T-helper 2 cell treated with Interferon-gamma antibody and Interleukin-4, amounts not matched to agents 5 μg/mL and 100 μg/mL, for 36 hours (primary cell): ENCODE data around the gene CRYL1.

ENCODE experiments used
- DNase-seq: peaks from one replicate; pipeline ENCODE4 v3.0.0; 2021; ENCODE audit warnings: low spot score
- H3K27ac Mint-ChIP-seq: one replicate; pipeline ENCODE4 v1.8.0; 2021; ENCODE audit warnings: mild to moderate bottlenecking, mixed read lengths
- H3K27me3 Mint-ChIP-seq: one replicate; pipeline ENCODE4 v1.8.0; 2021; ENCODE audit warnings: low read depth, mixed read lengths
- H3K36me3 Mint-ChIP-seq: one replicate; pipeline ENCODE4 v1.8.0; 2021; ENCODE audit warnings: low read depth, mixed read lengths
- H3K4me1 Mint-ChIP-seq: one replicate; pipeline ENCODE4 v1.8.0; 2021; ENCODE audit warnings: low read depth, mixed read lengths
- H3K4me3 Mint-ChIP-seq: one replicate; pipeline ENCODE4 v1.8.0; 2022; ENCODE audit warnings: mild to moderate bottlenecking, moderate library complexity, mixed read lengths
- H3K9me3 Mint-ChIP-seq: one replicate; pipeline ENCODE4 v1.8.0; 2021; ENCODE audit warnings: mixed read lengths

CRYL1 gene

DNA sequence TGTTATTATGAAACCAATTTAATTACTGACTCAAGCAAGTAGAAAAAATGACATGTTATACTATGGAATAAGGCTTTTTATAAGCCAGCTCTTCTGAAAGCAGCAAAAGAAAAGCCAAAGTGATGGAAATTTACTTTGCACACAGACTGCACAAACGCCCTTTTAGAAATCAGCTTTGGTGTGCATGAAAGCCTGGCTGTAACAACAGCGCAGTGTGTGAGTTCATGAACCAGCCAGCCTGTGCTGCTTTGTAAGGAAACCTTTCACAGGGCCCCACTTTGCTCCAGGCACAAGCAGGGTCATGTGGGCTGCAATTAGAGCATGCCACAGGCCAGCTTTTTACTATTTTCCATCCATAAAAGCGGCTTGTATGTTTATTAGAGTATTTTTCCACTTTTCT, 27.7 kb upstream of the CRYL1 start:
- Mint-ChIP-seq H3K36me3 (no peaks in the 10 kb centered on the region), H3K27ac (no peak overlapping the region), H3K27me3 (no peaks in the 10 kb centered on the region), H3K4me3 (no peak overlapping the region), H3K4me1 (no peaks in the 10 kb centered on the region), H3K9me3 (no peaks in the 10 kb centered on the region)
- no peak for DNase-seq

DNA sequence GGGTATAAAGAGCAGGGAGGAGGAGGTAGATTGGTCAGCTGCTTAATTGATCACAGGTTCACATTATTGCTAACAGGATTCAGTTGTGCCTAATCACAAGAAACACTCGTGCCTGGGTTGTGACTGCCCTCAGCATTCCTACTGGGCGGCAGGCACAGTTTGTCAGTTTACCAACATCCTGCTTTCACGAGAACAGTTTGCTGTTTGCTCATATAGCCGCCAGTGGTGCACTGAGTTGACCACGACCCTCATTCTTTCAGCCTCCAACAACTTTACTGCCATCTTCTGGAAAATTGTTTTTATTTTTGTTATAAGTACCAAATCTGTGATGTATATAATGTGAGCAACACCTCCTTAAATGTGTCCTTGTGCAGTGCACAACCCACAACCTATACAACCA, 25.1 kb upstream of the CRYL1 start:
- Mint-ChIP-seq H3K4me1 (peaks cover 10% of the 10 kb centered on the region), H3K27me3 (peaks cover 2% of the 10 kb centered on the region), H3K4me3 (no peak overlapping the region), H3K9me3 (no peaks in the 10 kb centered on the region), H3K27ac (no peak overlapping the region), H3K36me3 (no peaks in the 10 kb centered on the region)
- DNase-seq, result no peak

DNA sequence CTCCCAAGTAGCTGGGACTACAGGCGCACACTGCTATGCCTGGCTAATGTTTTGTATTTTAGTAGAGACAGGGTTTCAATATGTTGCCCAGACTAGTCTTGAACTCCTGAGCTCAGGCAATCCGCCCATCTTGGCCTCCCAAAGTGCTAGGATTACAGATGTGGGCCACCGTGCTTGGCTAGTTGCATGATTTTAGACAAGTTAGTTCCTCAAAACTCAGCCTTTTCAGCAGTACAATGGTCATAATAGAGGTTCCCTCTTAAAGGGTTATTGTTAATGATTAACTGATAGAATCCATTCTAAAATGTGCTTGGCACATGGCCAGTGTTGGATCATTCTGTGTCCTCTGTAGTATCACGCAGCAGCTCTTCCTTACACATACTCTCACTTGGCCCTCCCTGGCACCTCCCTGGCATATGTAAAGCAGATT, 21.8 kb upstream of the CRYL1 start:
- H3K36me3 Mint-ChIP-seq, result no peaks in the 10 kb centered on the region
- DNase-seq, result no peak
- no peak overlapping the region for H3K27ac Mint-ChIP-seq
- no peaks in the 10 kb centered on the region for H3K9me3 Mint-ChIP-seq
- H3K4me3 Mint-ChIP-seq, result no peak overlapping the region
- peaks cover 2% of the 10 kb centered on the region for H3K27me3 Mint-ChIP-seq
- peaks cover 10% of the 10 kb centered on the region for H3K4me1 Mint-ChIP-seq

- Mint-ChIP-seq H3K9me3 (no peaks in the 10 kb centered on the region), H3K4me3 (no peak overlapping the region), H3K27me3 (peaks cover 2% of the 10 kb centered on the region), H3K27ac (no peak overlapping the region), H3K36me3 (no peaks in the 10 kb centered on the region), H3K4me1 (peaks cover 10% of the 10 kb centered on the region)
- DNase-seq, result no peak
Observed at GRCh38 chr13:20546556-20546955, 20.9 kb upstream of the CRYL1 start.

- Mint-ChIP-seq H3K27me3 (peaks cover 2% of the 10 kb centered on the region), H3K4me1 (peaks cover 10% of the 10 kb centered on the region), H3K9me3 (peaks cover under 1% of the 10 kb centered on the region), H3K27ac (no peak overlapping the region), H3K36me3 (no peaks in the 10 kb centered on the region), H3K4me3 (no peak overlapping the region)
- no peak for DNase-seq
Observed at GRCh38 chr13:20544201-20544923, 18.7 kb upstream of the CRYL1 start.

- H3K9me3 Mint-ChIP-seq, result peaks cover 29% of the 10 kb centered on the region
- no peak for DNase-seq
- H3K27ac Mint-ChIP-seq, result no peak overlapping the region
- H3K4me3 Mint-ChIP-seq, result no peak overlapping the region
- no peaks in the 10 kb centered on the region for H3K36me3 Mint-ChIP-seq
- H3K4me1 Mint-ChIP-seq, result no peaks in the 10 kb centered on the region
- no peaks in the 10 kb centered on the region for H3K27me3 Mint-ChIP-seq
Observed at GRCh38 chr13:20536992-20537391, 11.3 kb upstream of the CRYL1 start.

- Mint-ChIP-seq H3K36me3 (peaks cover 4% of the 10 kb centered on the region), H3K4me3 (no peak overlapping the region), H3K27ac (no peak overlapping the region), H3K4me1 (no peaks in the 10 kb centered on the region), H3K9me3 (peaks cover 41% of the 10 kb centered on the region), H3K27me3 (no peaks in the 10 kb centered on the region)
- DNase-seq, result no peak
Observed at GRCh38 chr13:20534038-20534608, 8.5 kb upstream of the CRYL1 start.

DNA sequence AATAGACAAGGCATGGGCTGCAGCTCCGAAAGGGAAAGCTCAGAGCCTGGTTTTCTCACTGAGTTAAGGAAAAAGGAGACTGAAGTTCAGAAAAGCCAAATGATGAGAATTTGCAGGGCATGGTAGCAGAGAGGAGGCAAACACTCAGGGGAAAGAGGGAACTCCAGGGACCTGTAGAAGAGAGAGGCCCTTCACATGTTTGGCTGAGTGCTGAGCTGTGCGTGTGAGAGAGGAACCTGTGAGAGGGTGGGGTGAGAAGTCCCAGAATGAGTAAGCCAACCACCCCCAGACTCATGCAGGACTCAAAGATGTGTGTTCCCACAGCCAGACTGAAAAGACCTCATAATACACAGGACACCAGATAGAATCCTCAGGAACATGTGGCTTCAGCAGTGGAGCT, 2.8 kb upstream of the CRYL1 start:
- Mint-ChIP-seq H3K9me3 (peaks cover 20% of the 10 kb centered on the region), H3K4me1 (peaks cover 17% of the 10 kb centered on the region), H3K27ac (no peak overlapping the region), H3K36me3 (peaks cover 4% of the 10 kb centered on the region), H3K4me3 (no peak overlapping the region), H3K27me3 (no peaks in the 10 kb centered on the region)
- peak; percentile 15 for DNase-seq

DNA sequence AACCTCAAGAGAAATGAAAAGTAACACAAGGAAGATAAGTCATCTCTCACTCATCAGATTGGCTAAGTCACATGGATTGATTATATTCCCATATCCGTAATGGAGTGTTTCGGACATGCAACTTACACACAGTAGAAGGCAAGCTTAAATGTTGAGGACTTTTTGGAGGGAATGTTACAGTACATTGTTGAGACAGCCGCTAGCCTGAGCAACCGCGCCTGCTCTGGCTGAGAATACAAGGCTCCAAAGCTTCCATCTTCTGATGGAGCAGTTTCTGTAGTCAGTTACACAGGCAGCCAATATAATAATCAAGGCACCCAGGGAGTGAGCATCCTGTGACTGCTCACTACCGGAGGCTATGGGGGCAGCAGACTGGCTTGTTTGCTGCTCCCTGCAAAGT, 1.0 kb upstream of the CRYL1 start:
- H3K27me3 Mint-ChIP-seq, result no peaks in the 10 kb centered on the region
- DNase-seq, result no peak
- peaks cover 21% of the 10 kb centered on the region for H3K4me1 Mint-ChIP-seq
- H3K27ac Mint-ChIP-seq, result peak overlapping the region; percentile 87
- H3K4me3 Mint-ChIP-seq, result peak overlapping the region; percentile 84
- H3K36me3 Mint-ChIP-seq, result peaks cover 4% of the 10 kb centered on the region
- peaks cover 13% of the 10 kb centered on the region for H3K9me3 Mint-ChIP-seq

DNA sequence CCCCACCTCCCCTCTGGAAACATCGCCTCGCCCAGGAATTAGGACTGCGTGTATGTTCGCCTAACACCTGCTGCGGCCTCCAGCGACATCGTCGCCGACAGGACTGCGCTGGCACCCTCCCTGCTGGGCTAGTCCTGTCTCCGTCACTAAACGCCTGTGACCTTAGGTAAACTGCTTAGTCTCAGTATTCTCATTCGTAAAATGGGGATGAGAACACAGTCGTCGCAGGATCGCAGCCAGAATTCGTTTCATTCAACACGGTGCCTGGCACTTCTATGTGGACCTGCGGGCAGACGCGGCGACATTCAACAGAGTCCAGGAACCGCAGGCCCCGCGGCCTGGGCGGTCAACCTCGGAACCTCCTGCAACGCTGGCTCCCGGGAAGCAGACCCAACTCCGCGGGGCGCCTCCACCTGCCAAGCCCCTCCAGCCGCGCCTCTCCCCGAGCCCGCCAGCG, 485 bp downstream of the CRYL1 start:
- peak; percentile 22 for DNase-seq
- Mint-ChIP-seq H3K27ac (peak overlapping the region; percentile 68), H3K9me3 (peaks cover under 1% of the 10 kb centered on the region), H3K4me3 (peak overlapping the region; percentile 89), H3K27me3 (no peaks in the 10 kb centered on the region), H3K36me3 (no peaks in the 10 kb centered on the region), H3K4me1 (peaks cover 21% of the 10 kb centered on the region)

DNA sequence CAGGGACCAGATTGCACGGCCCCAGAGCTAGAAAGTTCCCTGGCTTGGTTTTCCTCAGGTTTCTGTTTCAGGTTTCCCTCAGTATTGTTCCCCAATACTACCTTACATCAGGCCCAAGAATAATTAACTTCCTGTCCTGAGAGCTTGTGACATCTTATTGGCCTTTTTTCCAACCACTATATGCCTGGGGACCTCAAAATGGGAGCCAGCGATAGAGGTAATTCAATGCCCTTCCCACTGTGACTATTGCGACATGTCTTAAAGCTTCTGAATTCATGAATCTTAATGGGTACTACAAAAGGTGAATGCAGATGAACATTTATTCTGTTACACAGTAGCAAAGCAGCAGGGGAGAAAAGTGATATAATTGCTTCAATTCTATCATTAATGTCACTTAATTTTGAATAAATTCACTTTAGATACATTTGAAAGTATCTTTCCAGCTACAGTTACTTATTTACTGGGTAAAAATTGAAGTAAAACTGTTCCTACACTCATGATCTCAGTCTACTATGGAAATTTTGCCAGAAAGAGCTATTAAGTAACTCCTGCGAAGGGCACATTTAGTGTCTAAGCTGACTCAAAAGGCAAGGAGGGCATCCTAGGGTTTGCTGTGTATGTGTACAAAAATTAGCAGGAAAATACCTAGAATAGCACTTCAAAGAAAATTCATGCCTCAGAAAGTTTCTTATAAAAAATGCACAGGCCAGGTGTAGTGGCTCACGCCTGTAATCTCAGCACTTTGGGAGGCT, 4.1 kb downstream of the CRYL1 start:
- peaks cover 3% of the 10 kb centered on the region for H3K36me3 Mint-ChIP-seq
- DNase-seq, result no peak
- H3K9me3 Mint-ChIP-seq, result no peaks in the 10 kb centered on the region
- H3K27ac Mint-ChIP-seq, result no peak overlapping the region
- H3K27me3 Mint-ChIP-seq, result no peaks in the 10 kb centered on the region
- peaks cover 16% of the 10 kb centered on the region for H3K4me1 Mint-ChIP-seq
- no peak overlapping the region for H3K4me3 Mint-ChIP-seq

DNA sequence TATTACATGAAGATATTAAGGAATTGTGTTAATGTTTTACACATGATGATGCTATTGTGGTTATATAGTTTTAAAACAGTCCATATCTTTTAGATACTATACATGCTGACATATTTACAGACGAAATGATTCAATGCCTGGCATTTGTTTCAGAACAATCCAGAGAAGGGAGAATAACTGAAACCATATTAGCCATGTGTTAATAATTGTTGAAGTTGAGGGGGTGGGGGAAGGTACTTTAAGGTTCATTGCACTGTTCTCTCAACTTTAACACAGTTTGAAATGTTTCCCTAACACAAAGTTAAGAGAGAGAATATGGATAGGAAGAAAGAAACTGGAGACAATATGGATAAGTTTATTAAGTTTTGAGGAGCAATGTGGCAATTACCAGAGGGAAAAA, 5.8 kb downstream of the CRYL1 start:
- Mint-ChIP-seq H3K4me3 (no peak overlapping the region), H3K27me3 (no peaks in the 10 kb centered on the region), H3K27ac (no peak overlapping the region), H3K9me3 (no peaks in the 10 kb centered on the region), H3K4me1 (peaks cover 10% of the 10 kb centered on the region), H3K36me3 (peaks cover 3% of the 10 kb centered on the region)
- no peak for DNase-seq

- H3K9me3 Mint-ChIP-seq, result no peaks in the 10 kb centered on the region
- H3K27ac Mint-ChIP-seq, result no peak overlapping the region
- peaks cover 5% of the 10 kb centered on the region for H3K4me1 Mint-ChIP-seq
- H3K36me3 Mint-ChIP-seq, result peaks cover 3% of the 10 kb centered on the region
- no peak overlapping the region for H3K4me3 Mint-ChIP-seq
- DNase-seq, result no peak
- no peaks in the 10 kb centered on the region for H3K27me3 Mint-ChIP-seq
Observed at GRCh38 chr13:20518660-20519100, 7.0 kb downstream of the CRYL1 start.

GRCh38 chr13:20514866-20515265, 10.8 kb downstream of the CRYL1 start:
- Mint-ChIP-seq H3K4me3 (no peak overlapping the region), H3K9me3 (no peaks in the 10 kb centered on the region), H3K4me1 (peaks cover 2% of the 10 kb centered on the region), H3K27ac (no peak overlapping the region), H3K36me3 (peaks cover 8% of the 10 kb centered on the region), H3K27me3 (no peaks in the 10 kb centered on the region)
- DNase-seq, result no peak
